Astrocyte of the cerebellum (primary cell): ENCODE data around the gene CRY2.
"Not testable (repeated sequence)": the region's sequence is repeated elsewhere in the genome, so short reads cannot be mapped to it uniquely, and the experiment has no call there.

Source experiments
- DNase-seq: peaks from one replicate; pipeline ENCODE4 v3.0.0-alpha.2; 2011; ENCODE audit warnings: low read depth
- H3K4me3 ChIP-seq: 2 replicates; pipeline ENCODE4 v1.5.1; 2011; ENCODE audit warnings: mild to moderate bottlenecking, low read depth, low read length, moderate library complexity
- CTCF ChIP-seq: IDR thresholded peaks from 2 replicates; pipeline ENCODE4 v1.5.1; 2012; ENCODE audit warnings: low read length, low read depth, moderate library complexity, mild to moderate bottlenecking; ENCODE audit errors: missing control alignments
- in situ Hi-C: cut with HindIII; loops from 2 replicates; pipeline ENCODE4 v1.10.0; 2017; ENCODE audit warnings: low sequenced_read_pairs

The CRY2 gene

GRCh38 chr11:45839204-45839603, 8.1 kb upstream of the CRY2 start:
- no peak overlapping the region for H3K4me3 ChIP-seq
- DNase-seq = no peak
- no peak for TF ChIP-seq CTCF
- in situ Hi-C loops = no loop called here

DNA sequence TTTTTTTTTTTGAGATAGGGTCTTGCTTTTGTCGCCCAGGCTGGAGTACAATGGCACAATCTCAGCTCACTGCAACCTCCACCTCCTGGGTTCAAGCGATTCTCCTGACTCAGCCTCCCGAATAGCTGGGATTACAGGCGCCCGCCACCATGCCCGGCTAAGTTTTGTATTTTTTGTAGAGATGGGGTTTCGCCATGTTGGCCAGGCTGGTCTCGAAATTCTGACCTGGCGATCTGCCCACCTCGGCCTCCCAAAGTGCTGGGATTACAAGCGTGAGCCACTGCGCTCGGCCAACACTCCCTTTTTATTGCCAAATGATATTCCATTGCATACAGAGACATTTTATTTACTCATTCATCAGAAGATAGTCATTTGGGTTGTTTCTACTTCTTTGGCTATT, 7.0 kb upstream of the CRY2 start:
- H3K4me3 ChIP-seq, in situ Hi-C loops, DNase-seq: not testable (repeated sequence)

GRCh38 chr11:45843158-45843924, 3.9 kb upstream of the CRY2 start:
- in situ Hi-C loops = no loop called here
- DNase-seq = peak; percentile 68

DNA sequence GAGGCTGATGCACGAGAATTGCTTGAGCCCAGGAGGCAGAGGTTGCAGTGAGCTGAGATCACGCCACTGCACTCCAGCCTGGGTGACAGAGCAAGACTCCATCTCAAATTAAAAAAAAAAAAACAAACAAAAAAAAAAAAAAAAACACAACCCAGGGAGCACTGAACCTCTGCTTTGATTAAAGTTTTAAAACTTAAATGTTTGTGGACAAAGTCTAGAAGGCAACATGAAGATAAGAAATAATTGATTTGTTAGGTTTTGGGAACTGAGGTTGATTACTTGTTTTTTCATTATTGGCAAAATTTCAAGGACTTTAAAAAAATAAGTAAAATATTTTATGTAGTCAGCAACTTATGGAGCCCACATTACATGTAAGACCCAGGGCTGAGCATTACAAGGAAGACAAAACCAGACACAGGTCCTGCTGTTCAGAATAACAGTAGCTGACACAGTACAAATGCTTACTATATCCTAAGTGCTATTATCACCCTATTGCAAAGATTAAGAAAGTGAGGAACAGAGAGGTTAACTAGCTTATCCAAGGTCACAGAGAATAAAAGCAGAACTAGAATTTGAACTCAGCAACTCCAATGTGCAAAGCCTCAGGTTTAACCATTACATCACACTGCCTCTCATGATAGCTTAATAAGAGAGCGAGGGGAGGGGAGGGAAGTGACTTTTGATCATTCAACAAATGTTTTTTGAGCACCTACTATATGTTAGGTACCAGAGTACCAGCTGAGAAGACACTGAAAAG, 2.3 kb upstream of the CRY2 start:
- DNase-seq = no peak
- H3K4me3 ChIP-seq = no peak overlapping the region
- no peak for TF ChIP-seq CTCF
- in situ Hi-C loops = no loop called here

More at GRCh38 chr11:45843158-45843924, 3.9 kb upstream of the CRY2 start:
- peak; percentile 98 for TF ChIP-seq CTCF
- no peak overlapping the region for H3K4me3 ChIP-seq

GRCh38 chr11:45846174-45846675, 1.1 kb upstream of the CRY2 start:
- TF ChIP-seq CTCF = no peak
- DNase-seq = no peak
- in situ Hi-C loops = no loop called here
- no peak overlapping the region for H3K4me3 ChIP-seq

- in situ Hi-C loops = no loop called here
- DNase-seq = no peak
- TF ChIP-seq CTCF = peak; percentile 34
These were observed 639 bp downstream of the CRY2 start for GRCh38 chr11:45847911-45848316.

DNA sequence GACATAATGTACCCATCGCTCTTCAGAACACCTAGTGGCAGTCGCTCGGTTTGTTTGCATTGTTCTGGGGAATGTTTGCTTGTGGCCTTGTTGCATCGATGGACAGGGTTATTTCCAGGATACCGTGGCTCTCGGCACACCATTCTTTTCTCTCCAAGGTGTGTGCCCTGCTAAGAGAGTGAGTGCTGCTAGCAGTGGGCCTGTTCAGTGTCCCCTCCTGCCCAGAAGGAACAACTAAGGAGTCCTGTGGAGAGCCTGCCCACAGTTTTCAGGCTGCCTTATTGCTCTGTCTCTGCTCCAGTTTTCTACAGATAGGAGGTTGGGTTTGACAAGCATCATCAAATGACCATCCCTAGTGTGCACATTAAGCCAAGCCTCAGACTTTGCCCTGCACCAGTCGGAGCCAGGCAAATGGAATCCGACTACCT, 1.4 kb downstream of the CRY2 start:
- H3K4me3 ChIP-seq = peak overlapping the region; percentile 58
- no peak for DNase-seq
- in situ Hi-C loops = no loop called here
- no peak for TF ChIP-seq CTCF

More at GRCh38 chr11:45847911-45848316, 639 bp downstream of the CRY2 start:
- H3K4me3 ChIP-seq = peak overlapping the region; percentile 58
